GM18951 (cell line): ENCODE data around the gene ABCD3.

ENCODE experiments used
- POLR2A ChIP-seq: IDR thresholded peaks from 4 replicates; pipeline ENCODE4 v1.6.1; 2011; ENCODE audit warnings: mild to moderate bottlenecking; ENCODE audit not compliant: insufficient read length, insufficient read depth; ENCODE audit errors: extremely low read depth
- in situ Hi-C: fragments of 300-500 bp; cut with MboI; formaldehyde crosslinking; loops from one replicate; pipeline ENCODE4 v1.12.0; 2022; ENCODE audit warnings: low sequenced_read_pairs, mixed read lengths, inconsistent platforms; ENCODE audit not compliant: unreplicated experiment

The ABCD3 gene

DNA sequence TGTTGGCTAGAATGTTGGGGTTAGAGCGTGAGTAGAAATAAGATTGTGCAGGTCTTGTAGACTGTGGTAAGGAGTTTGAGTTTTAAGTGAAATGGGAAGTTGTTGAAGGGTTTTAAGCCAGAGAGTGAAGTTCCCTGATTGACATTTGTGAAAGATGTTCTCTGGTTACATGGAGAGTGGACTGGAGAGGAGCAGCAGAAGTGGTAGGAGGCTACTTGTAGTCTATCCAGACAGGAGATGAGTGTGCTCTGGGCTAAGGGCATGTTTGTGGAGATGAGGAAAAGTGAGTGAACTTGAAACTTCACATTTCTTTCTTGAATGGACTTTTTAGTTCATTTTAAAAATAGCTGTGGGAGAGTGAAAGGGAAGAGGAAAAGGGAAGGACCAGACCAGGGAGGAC, 86.4 kb downstream of the ABCD3 start:
- in situ Hi-C loops: no loop called here
- TF ChIP-seq POLR2A: no peak

DNA sequence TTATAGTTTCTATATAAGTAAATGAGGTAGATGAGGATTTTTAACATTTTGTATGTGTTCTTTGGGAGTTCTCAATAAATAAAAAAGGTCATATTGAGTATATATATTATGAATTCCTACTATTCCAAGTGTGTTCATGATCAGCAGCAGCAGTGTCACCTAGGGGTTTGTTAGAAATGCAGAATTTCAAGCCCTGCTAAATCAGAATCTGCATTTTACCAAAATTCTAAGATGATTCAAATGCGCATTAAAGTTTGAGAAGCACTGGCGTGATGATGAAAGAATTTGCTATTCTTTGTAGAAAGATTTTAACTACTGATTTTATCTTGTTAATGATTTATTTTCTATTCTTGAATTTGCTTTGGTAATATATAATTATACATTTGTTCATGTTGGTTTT, 94.6 kb downstream of the ABCD3 start:
- TF ChIP-seq POLR2A: no peak
- in situ Hi-C loops: no loop called here

DNA sequence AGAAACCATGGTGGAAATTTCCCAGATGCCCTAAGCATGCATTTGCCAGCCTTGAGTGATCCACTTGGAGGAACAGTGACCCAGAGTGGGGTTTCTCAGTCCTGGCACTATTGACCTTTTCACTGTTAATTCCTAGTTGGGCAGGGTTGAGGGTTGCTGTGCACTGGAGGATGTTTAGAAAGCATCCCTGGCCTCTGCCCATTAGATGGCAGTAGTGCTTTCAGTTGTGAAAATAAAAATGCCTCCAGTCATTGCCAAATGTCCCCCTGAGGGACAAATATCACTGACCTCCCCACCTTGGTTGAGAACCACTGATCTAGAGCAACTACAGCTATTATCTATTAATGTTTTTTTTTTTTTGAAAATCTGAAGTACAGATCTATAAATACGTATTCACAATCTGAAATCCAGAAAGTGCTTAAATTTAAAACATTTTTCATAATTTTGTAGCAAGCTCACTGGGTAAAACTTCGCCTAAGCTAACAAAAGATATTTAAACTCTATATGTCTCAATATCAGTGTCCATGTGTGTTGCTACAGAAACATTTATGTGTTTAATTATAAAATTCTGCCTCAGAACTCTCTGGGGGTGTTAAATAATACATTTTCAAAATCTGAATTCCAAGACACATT, 96.0 kb downstream of the ABCD3 start:
- no peak for TF ChIP-seq POLR2A
- in situ Hi-C loops: no loop called here

DNA sequence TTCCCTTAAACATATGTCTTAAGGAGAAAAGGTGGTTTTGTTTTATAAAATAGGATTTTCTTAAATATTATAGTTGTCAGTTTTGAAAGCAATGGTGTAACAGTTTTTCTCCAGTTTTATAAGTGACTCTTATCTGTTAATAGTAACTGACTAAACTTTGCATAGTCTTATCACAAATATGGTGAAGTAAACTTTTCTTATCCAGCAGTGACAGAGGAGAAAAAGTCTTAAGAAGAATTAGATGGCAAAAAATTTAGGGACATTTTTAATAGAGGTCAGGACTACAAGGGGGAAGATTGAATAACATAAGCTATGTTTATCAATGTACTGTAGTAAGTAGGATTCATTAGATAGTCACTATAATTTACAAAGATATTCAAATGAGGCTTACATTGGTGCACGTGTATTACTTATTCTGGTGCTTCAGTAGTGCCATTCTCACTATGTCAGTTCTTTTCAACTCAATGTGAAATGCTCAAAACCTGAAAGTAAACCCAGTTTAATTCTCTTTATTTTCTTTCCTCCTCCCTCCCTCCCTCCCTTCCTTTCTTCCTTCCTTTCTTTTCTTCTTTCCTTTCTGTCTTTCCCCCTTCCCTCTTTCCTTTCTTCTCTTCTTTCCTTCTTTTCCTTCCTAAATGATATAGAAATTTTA, 97.2 kb downstream of the ABCD3 start:
- TF ChIP-seq POLR2A: no peak
- in situ Hi-C loops: no loop called here

DNA sequence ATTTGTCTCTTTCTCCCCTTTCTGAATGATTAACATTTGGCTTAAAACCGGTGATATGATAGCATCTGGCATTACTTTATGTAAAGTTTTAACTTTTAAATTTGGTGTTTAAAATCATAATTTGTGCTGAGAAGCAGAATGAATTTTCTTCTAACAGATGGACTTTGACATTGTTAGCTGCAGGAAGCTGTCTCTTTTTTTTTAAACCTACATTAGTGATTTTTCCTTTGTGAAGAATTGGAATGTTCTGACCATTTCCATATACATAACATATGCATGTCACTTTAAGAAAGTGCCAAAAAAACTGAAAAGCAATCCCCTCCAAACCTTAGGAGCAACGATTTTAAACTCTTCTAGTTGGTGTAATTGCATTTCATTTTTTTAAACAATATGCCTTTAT, 101.2 kb downstream of the ABCD3 start:
- TF ChIP-seq POLR2A: no peak
- in situ Hi-C loops: no loop called here

DNA sequence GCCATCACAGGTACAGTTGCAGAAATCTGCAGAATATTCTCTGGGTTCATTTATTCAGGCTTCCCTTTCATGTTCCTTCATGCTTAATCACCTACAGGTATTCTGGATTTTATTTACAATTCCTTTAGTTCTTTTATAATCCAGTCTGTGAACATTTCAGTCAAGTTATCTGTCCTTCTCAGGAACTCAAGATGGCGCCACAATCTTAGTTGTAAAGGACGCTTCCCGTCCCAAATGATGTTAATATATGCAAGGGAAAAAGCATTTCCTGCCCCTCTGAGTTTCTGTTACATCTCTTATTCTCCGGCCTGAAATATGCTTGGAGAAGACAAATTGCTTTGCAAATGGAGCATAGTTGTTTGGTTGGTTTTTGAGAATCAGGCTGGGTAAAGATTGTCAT, 104.1 kb downstream of the ABCD3 start:
- in situ Hi-C loops: no loop called here
- no peak for TF ChIP-seq POLR2A

DNA sequence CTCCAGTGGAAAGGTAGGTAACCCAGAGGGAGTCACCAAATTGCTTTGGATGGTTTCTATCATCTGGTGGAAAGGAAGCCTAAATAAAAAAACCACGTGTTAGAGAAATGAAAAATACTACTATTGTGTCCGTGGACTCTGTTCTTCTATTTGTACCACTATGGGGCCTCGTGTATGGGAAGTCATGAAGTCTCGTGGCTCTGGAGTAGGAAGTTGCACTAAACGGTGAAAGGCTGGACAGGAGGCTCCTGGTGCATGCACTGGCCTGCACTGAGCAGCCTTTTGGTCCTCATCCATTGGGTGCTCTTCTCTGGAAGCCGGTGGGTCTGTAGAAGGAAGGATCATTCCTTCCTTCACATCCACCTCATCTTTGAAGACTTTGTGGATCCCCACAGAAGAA, 106.3 kb downstream of the ABCD3 start:
- in situ Hi-C loops: no loop called here

DNA sequence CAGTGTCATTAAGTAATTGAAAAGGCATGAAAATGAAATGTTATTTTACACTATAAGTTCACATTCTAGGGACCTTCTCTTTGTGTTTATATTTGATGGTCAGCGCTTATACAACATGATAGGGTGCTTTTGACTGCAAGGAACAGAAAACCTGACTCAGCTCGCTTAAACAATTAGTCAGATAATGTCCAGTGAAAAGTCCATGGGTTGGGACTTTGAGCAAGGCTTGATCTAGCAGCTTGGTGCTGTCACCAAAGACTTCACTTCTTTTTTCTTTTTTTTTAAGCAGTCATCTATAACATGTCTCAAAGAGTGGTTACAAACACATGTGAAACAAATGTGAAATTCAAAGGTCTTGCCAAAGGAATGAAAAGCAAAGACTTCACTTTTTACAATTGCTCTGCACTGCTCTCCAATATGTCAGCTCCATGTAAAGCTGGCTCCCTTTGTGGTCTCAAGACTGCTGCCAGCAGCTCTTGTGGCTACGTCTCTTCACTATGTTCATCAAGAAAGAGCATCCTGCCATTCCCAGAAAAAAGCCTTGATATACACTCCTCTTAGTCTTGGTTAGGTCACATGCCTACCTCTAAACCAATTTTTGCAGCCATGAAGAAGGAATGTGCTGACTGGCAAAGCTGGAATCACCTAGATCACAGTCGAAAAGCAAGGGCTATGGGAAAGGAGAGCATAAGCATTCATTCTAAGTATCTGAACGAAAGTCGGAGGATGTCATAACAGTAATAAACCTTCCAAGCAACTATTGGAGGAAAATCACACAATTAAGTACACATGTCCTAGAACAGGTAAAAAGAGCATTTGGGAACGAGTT, 108.2 kb downstream of the ABCD3 start:
- no peak for TF ChIP-seq POLR2A
- in situ Hi-C loops: no loop called here

More for the DNA sequence above, 106.3 kb downstream of the ABCD3 start:
- TF ChIP-seq POLR2A: no peak

DNA sequence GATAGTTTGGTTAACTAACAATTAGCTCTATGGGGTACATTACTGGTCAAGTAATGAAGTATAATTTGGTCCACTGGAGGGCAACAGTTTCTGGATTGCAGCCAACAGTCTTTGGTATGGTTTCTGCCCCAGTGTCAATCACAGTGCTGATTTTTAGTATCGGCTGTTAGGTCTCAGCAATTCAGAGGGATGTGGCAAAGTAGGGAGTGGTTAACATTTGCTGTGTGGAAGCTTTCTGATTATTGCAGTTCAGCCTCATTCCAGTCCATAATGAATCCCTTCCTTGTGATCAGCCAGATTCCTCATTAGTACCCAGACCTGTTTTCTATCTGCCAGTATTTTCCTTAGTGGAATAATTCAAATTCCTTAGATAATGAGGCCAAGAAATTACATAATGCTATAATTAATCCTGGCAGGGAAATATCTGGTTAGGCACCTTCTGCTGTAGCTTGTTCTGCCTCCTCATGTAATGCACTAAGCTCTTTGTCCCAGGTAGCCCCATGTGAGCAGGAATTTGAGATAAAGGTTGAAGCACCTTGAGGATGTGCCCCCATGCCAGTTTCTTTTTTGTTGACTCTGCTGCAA, 109.3 kb downstream of the ABCD3 start:
- in situ Hi-C loops: no loop called here
- TF ChIP-seq POLR2A: no peak

DNA sequence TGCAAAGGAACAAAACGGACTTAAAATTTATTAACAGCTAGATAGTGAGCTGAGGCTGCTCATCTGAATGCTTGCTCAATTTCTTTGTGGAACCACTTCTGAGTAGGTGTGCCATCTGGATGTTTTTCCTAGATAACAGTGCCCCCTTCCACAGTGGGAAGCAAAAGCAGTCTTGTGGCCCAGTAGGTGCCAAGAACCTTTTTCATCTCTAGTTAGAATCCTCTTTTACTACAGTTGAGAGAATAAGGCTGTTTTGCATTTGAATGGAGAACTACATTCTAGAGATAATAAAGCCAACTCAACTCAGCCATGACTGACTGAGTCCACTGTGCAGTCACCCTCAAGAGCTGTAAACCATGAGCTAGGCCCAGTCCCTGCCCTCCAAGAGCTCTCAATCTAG, 110.1 kb downstream of the ABCD3 start:
- no peak for TF ChIP-seq POLR2A
- in situ Hi-C loops: no loop called here

DNA sequence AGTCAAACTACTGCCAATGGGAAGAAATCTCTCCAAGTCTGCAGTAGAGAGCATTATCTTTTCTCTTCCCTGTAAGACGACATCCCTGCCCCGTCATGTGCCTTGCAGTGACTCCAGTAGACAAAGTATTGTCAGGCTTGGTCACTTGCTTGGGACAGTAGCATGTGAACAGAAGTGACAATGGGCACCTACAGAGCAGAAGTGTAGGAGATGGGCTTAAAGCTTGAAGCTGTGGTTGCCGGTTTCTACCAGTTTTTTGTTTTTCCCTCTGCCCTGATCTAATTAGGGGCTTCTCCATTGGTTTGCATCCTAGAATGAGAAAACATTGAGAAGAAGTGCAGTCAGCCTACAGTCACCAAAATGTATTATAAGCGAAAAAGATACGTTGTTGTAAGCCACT, 110.6 kb downstream of the ABCD3 start:
- in situ Hi-C loops: no loop called here
- no peak for TF ChIP-seq POLR2A

DNA sequence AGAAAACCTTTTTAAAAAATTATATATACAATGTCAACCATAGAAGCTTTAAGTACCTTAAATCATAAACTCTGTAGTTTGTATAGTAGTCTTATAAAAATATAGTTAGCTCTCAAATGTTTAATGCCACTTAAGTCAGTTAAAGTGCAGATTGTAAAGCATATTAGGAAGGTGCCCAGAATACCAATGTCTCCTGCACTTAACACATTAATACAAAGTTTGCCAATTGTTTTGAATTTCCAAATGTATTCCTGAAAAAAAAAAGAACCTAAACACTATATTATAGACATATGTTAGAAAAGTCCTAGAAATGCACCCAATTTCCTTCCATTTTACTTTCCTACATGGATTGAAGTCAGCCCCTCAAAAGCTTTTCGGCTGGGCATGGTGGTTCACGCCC, 111.2 kb downstream of the ABCD3 start:
- in situ Hi-C loops: no loop called here

DNA sequence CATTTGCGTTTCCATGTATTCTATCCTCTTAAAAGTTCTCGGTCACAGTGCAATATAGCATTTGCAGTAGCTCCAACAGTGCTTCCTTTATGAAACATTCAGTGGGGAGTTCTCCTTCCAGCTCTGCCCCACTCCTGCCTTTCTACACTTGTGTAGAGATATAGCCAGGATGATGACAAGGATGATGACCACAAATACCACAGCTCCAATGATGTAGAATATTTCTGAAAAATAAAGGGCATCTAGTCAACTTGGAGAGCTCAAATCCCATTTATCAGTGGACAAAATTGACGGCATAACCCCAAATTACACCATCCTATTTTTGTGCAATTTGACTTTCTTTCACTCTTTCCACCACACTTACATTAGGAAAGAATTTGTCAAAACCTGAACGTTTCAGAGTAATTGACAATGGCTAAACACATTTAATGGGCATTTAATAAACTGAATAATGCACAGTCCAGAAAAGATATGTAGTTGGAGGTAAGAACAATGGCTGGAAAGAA, 112.2 kb downstream of the ABCD3 start:
- TF ChIP-seq POLR2A: no peak
- in situ Hi-C loops: no loop called here

More for the DNA sequence above, 111.2 kb downstream of the ABCD3 start:
- no peak for TF ChIP-seq POLR2A

DNA sequence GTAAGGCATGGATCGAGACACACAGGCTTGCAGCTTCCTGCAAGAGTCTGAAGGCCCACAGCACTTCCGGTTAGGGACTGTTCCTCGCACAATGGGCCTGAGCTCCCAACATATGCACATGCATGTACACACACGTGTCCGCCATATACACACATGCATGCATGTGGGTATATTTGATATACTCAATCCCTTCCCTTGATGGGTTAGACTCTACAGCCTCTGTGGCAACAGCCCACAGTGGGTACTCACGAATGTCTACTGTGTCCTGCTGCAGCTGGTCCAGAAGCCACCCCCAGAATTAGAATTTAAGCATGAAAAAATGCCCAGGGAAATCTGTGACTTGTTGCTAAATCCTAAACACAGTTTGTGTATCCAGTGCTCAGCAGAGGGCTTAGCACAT, 113.5 kb downstream of the ABCD3 start:
- in situ Hi-C loops: no loop called here
- TF ChIP-seq POLR2A: no peak

DNA sequence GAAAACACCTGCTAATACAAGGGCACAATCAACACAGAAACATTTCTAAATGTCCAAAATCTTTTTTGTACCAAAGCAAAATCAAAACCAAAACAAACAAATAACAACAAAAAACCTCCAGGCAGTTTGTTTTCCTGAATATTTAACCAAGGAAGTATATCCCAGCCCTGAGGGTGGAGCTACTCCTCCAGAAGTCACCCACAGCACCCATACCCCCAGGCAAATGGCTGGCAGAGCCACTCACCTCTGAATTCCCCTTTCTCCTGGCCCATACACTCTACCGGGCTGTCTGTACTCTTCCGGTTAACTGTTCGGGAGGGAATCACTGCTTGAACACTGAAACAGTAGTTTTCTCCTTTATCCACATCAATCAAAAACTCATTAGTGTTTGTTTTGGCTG, 113.9 kb downstream of the ABCD3 start:
- in situ Hi-C loops: no loop called here
- no peak for TF ChIP-seq POLR2A
